Right forelimb (tissue), 1 donor: ENCODE data around the gene POGLUT3.
A peak's percentile ranks its signal among the peaks of the same experiment; 100 is the strongest.

Experiments
- DNase-seq: peaks from one replicate; pipeline ENCODE4 v3.0.0-alpha.2; 2018

The POGLUT3 gene

GRCh38 chr11:108498816-108499408, 728 bp upstream of the POGLUT3 start:
- DNase-seq = no peak

- peak; percentile 87 for DNase-seq
These were observed 703 bp downstream of the POGLUT3 start for GRCh38 chr11:108497317-108498045.

GRCh38 chr11:108496643-108497256, 1.4 kb downstream of the POGLUT3 start:
- no peak for DNase-seq

GRCh38 chr11:108495326-108495725, 2.9 kb downstream of the POGLUT3 start:
- no peak for DNase-seq

GRCh38 chr11:108494182-108494581, 4.0 kb downstream of the POGLUT3 start:
- DNase-seq = no peak

- DNase-seq = no peak
These were observed 6.2 kb downstream of the POGLUT3 start for GRCh38 chr11:108491936-108492335.

GRCh38 chr11:108486828-108487227, 11.4 kb downstream of the POGLUT3 start:
- DNase-seq = no peak

GRCh38 chr11:108486331-108486730, 11.9 kb downstream of the POGLUT3 start:
- DNase-seq = no peak

GRCh38 chr11:108483163-108483562, 15.0 kb downstream of the POGLUT3 start:
- no peak for DNase-seq

GRCh38 chr11:108474664-108475463, 23.3 kb downstream of the POGLUT3 start:
- DNase-seq = no peak

- DNase-seq = no peak
These were observed 25.5 kb downstream of the POGLUT3 start for GRCh38 chr11:108472681-108473080.

GRCh38 chr11:108468478-108468864, 29.7 kb downstream of the POGLUT3 start:
- DNase-seq = no peak

- peak; percentile 97 for DNase-seq
These were observed 30.9 kb downstream of the POGLUT3 start, which contains the start of gene C11orf65 for GRCh38 chr11:108467091-108467823. TSS of gene C11orf65 (minus strand) at chr11:108467529. CDS start at chr11:108461559, 5,970 bp downstream.

GRCh38 chr11:108466405-108466804, 31.8 kb downstream of the POGLUT3 start:
- no peak for DNase-seq

- DNase-seq = no peak
These were observed 44.9 kb downstream of the POGLUT3 start for GRCh38 chr11:108453207-108453835.
